SK-N-SH (cell line): ENCODE measurements around the gene DSG3. TPM values are rescaled to one million over a fixed set of nuclear protein-coding genes. Genes with fewer than 3 reads are reported as not detected.

Source experiments
- CTCF ChIA-PET: fragments of 300-600, 350-600 bp; formaldehyde crosslinking; extraction: SDS; loops from one replicate; lab custom pipeline; 2021; lab: Yijun Ruan, JAX
- POLR2A ChIA-PET: fragments of 350-600 bp; sonication (Branson Sonifier 250); formaldehyde crosslinking; extraction: SDS; loops from one replicate; lab custom pipeline; 2020; ENCODE audit warnings: antibody characterized with exemption, inconsistent platforms; lab: Yijun Ruan, JAX
- DNase-seq: peaks from one replicate; pipeline ENCODE4 v3.0.0; 2012
- H2AFZ ChIP-seq: fragments of 200-600 bp; sonication (generic); 2 replicates; pipeline ENCODE4 v1.8.1; 2016; ENCODE audit warnings: antibody characterized with exemption, mild to moderate bottlenecking, low read depth
- H3F3A ChIP-seq: fragments of 200-600 bp; sonication (generic); replicated peaks from 2 replicates; pipeline ENCODE3; 2016; ENCODE audit warnings: antibody characterized with exemption, mild to moderate bottlenecking; ENCODE audit not compliant: insufficient read depth
- H3K27ac ChIP-seq, 2 experiments: fragments of 200-500 bp in 1 of 2; fragments of 200-600 bp in 1 of 2; sonication (Bioruptor generic) in 1 of 2; sonication (generic), shearing (Covaris generic) in 1 of 2; 2 replicates each; pipeline versions ENCODE4 v1.5.1 to v1.6.1; 2014 to 2016; ENCODE audit warnings: low read depth in 2 of 2, inconsistent platforms in 1 of 2, low read length in 1 of 2, mild to moderate bottlenecking in 1 of 2, mixed read lengths in 1 of 2
- H3K27me3 ChIP-seq: fragments of 200-600 bp; sonication (generic), shearing (Covaris generic); 2 replicates; pipeline ENCODE4 v1.6.1; 2016; ENCODE audit warnings: mixed run types; ENCODE audit not compliant: insufficient read depth
- H3K36me3 ChIP-seq, 2 experiments: fragments of 200-500 bp in 1 of 2; fragments of 200-600 bp in 1 of 2; sonication (Bioruptor generic) in 1 of 2; sonication (generic) in 1 of 2; replicated peaks in 1 of 2; 2 replicates each; pipeline versions ENCODE3 to v1.5.1; 2014 to 2016; ENCODE audit warnings: low read length in 1 of 2, mild to moderate bottlenecking in 1 of 2; ENCODE audit not compliant: insufficient read depth in 2 of 2, control insufficient read depth in 1 of 2
- H3K4me1 ChIP-seq, 2 experiments: fragments of 200-500 bp in 1 of 2; fragments of 200-600 bp in 1 of 2; sonication (Bioruptor generic) in 1 of 2; sonication (generic), shearing (Covaris generic) in 1 of 2; 2 replicates each; pipeline versions ENCODE4 v1.5.1 to v1.6.1; 2014 to 2016; ENCODE audit warnings: low read depth in 1 of 2, low read length in 1 of 2, mixed run types in 1 of 2; ENCODE audit not compliant: insufficient read depth in 2 of 2, control insufficient read depth in 1 of 2
- H3K4me2 ChIP-seq: fragments of 200-600 bp; sonication (generic), shearing (Covaris generic); 2 replicates; pipeline ENCODE4 v1.6.1; 2017; ENCODE audit warnings: mixed run types
- H3K4me3 ChIP-seq, 2 experiments: fragments of 200-500 bp in 1 of 2; fragments of 200-600 bp in 1 of 2; sonication (Bioruptor generic) in 1 of 2; sonication (generic), shearing (Covaris generic) in 1 of 2; 2 replicates each; pipeline versions ENCODE4 v1.5.1 to v1.8.1; 2014 to 2016; ENCODE audit warnings: low read depth in 2 of 2, inconsistent platforms in 1 of 2, low read length in 1 of 2, mild to moderate bottlenecking in 1 of 2, mixed read lengths in 1 of 2, moderate library complexity in 1 of 2
- H3K79me2 ChIP-seq: fragments of 200-600 bp; sonication (generic); 2 replicates; pipeline ENCODE4 v1.8.1; 2017; ENCODE audit warnings: mild to moderate bottlenecking; ENCODE audit not compliant: insufficient read depth
- H3K9ac ChIP-seq: fragments of 200-600 bp; sonication (generic); 2 replicates; pipeline ENCODE4 v1.6.1; 2017; ENCODE audit warnings: mixed run types
- H3K9me2 ChIP-seq: fragments of 200-600 bp; sonication (generic); 2 replicates; pipeline ENCODE4 v1.6.1; 2017; ENCODE audit warnings: mixed run types
- H3K9me3 ChIP-seq: fragments of 200-600 bp; sonication (generic); 2 replicates; pipeline ENCODE4 v1.6.1; 2017; ENCODE audit warnings: mixed run types, mild to moderate bottlenecking, moderate library complexity
- H4K20me1 ChIP-seq: fragments of 200-600 bp; sonication (generic); 2 replicates; pipeline ENCODE4 v1.6.1; 2017; ENCODE audit warnings: mild to moderate bottlenecking, mixed run types; ENCODE audit not compliant: insufficient read depth
- CHD2 ChIP-seq: fragments of 150-350 bp; IDR thresholded peaks from 2 replicates; pipeline ENCODE4 v1.6.1; 2018; ENCODE audit warnings: low read length; ENCODE audit not compliant: partially characterized antibody
- EP300 ChIP-seq, 2 experiments: IDR thresholded peaks; 2 replicates each; pipeline versions ENCODE4 v1.4.0 to v1.6.1; 2012; ENCODE audit warnings: borderline replicate concordance in 1 of 2, low read depth in 1 of 2, low read length in 1 of 2
- FOSL2 ChIP-seq: IDR thresholded peaks from 2 replicates; pipeline ENCODE4 v1.4.0; 2012; ENCODE audit warnings: low read depth, mild to moderate bottlenecking, moderate library complexity, borderline replicate concordance
- GATA2 ChIP-seq: sonication (generic); formaldehyde crosslinking; IDR thresholded peaks from 2 replicates; pipeline ENCODE4 v1.5.0; 2020; ENCODE audit warnings: mild to moderate bottlenecking, missing genetic modification reagents
- JUND ChIP-seq: IDR thresholded peaks from 2 replicates; pipeline ENCODE4 v1.4.0; 2012
- MAX ChIP-seq: IDR thresholded peaks from 2 replicates; pipeline ENCODE4 v1.4.0; 2012; ENCODE audit warnings: low read depth
- NFIC ChIP-seq: IDR thresholded peaks from 2 replicates; pipeline ENCODE4 v1.4.0; 2012; ENCODE audit warnings: borderline replicate concordance
- NRF1 ChIP-seq: IDR thresholded peaks from 2 replicates; pipeline ENCODE4 v1.6.1; 2012; ENCODE audit warnings: low read depth, mild to moderate bottlenecking, low read length
- POLR2AphosphoS5 ChIP-seq: IDR thresholded peaks from 2 replicates; pipeline ENCODE4 v1.6.1; 2012; ENCODE audit warnings: low read depth, low read length
- RAD21 ChIP-seq: IDR thresholded peaks from 2 replicates; pipeline ENCODE4 v1.6.1; 2012; ENCODE audit warnings: mild to moderate bottlenecking, low read length
- RCOR1 ChIP-seq: fragments of 150-350 bp; IDR thresholded peaks from 2 replicates; pipeline ENCODE4 v1.6.1; 2017; ENCODE audit warnings: antibody characterized with exemption, low read length
- SMC3 ChIP-seq: IDR thresholded peaks from 2 replicates; pipeline ENCODE4 v1.6.1; 2012; ENCODE audit warnings: low read depth, low read length, improper control_type of control experiment
- TAF1 ChIP-seq: IDR thresholded peaks from 2 replicates; pipeline ENCODE4 v1.6.1; 2012; ENCODE audit warnings: low read depth, mild to moderate bottlenecking, low read length, moderate library complexity, borderline replicate concordance
- ZBTB33 ChIP-seq: IDR thresholded peaks from 2 replicates; pipeline ENCODE4 v1.4.0; 2012; ENCODE audit warnings: low read depth, borderline replicate concordance
- whole genome bisulfite sequencing: methylation state at CpG from one replicate; pipeline ENCODE4 v1.1.6; 2017; ENCODE audit warnings: low lambda C conversion rate; 5-methylcytosine and 5-hydroxymethylcytosine counted together
- polyA plus RNA-seq, 3 experiments: library from polyadenylated mRNA; depleted of rRNA; stranded (reverse); fragments of >200 nt; gene quantifications; 2 replicates each; pipeline ENCODE4 v1.2.3, GENCODE V29; 2012
- TF ChIP-seq, protein P1 (sequence below): IDR thresholded peaks from 2 replicates; pipeline ENCODE4 v1.4.0; 2012; ENCODE audit warnings: low read depth, borderline replicate concordance

DSG3 gene
- polyA plus RNA-seq, 1 of the 3 experiments (the other 2 are of a cell fraction): 0.02 TPM

DNA sequence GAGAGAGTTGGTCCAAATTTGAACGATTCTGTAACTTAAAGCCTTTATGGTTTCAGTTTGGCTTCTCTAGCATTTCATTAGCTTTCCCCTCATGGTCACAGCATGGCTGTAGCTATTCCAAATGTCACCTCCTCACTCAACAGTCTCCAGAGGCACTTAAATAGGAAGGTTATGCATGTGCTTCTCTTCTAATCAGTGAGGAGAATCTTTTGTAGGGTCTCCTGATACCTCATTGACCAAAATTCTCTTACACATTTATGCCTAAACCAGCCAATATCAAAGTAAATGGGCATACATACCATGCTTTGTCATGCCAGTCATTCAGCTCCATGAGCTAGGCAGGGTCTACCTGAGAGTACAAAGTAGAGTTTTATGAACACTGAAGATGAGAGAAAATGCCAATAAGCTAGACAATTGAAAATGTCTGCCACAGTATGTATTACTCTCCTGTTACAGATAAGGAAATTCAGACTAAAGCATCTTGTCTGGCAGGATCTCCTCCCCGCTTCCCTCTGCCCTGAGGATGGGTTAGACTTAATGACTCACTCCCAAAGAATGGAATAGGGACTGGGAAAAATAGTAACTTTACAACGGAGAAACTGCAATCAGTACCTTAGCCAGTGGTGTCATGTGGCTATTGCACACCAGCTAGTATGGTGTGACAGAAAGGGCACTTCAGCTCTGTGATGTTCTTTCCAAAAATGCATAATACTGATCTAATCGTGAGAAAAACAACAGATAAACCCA, 65.8 kb downstream of the DSG3 start:
- 3% methylated on average over 4 of the region's 4 CpGs for WGBS
- ChIA-PET CTCF (interaction anchor here (1.2 kb wide), 1 partner anchor 11 kb away, joined by 3 read pairs; no protein-coding TSS in a partner anchor), POLR2A (no interaction called here)
- Histone ChIP-seq H3K4me2 (no peak overlapping the region; the same call in 1 of the 2 replicates), H3K27ac (no peak overlapping the region), H2AFZ (no peak overlapping the region; the same call in 1 of the 2 replicates), H4K20me1 (no peaks in the 10 kb centered on the region), H3K4me1 (peaks cover 0 to 7% of the 10 kb centered on the region in 2 experiments; a peak in 1 of 4 replicates), H3K9me3 (no peaks in the 10 kb centered on the region), H3K4me3 (no peak overlapping the region; a peak in 1 of 4 replicates), H3K27me3 (peaks cover 27% of the 10 kb centered on the region; the same call in 1 of the 2 replicates), H3K79me2 (no peaks in the 10 kb centered on the region), H3K9ac (no peak overlapping the region), H3K36me3 (no peaks in the 10 kb centered on the region), H3K9me2 (no peaks in the 10 kb centered on the region), H3F3A (no peaks in the 10 kb centered on the region)
- DNase-seq: no peak
- TF ChIP-seq EP300 (IDR thresholded peaks at IDR 0.05; ENCODE audit: borderline replicate concordance in 1 of 2, low read depth in 1 of 2, low read length in 1 of 2) (no peak), MAX (no peak), CHD2 (no peak), POLR2AphosphoS5 (no peak), FOSL2 (peak; percentile 16; the same call in 1 of the 2 replicates), JUND (peak; percentile 34; the same call in 1 of the 2 replicates), NRF1 (no peak), GATA2 (no peak)

- Histone ChIP-seq H3K27me3 (peaks cover 23% of the 10 kb centered on the region; the same call in 1 of the 2 replicates), H3K9me2 (no peaks in the 10 kb centered on the region), H3K9ac (no peak overlapping the region), H3K4me3 (no peak overlapping the region), H2AFZ (no peak overlapping the region), H3K27ac (no peak overlapping the region), H4K20me1 (no peaks in the 10 kb centered on the region), H3F3A (no peaks in the 10 kb centered on the region), H3K4me2 (no peak overlapping the region), H3K4me1 (peaks cover 0 to 7% of the 10 kb centered on the region in 2 experiments; a peak in 1 of 4 replicates), H3K9me3 (no peaks in the 10 kb centered on the region), H3K36me3 (no peaks in the 10 kb centered on the region), H3K79me2 (no peaks in the 10 kb centered on the region)
- 13% methylated on average over 3 of the region's 3 CpGs for WGBS
- ChIA-PET POLR2A (no interaction called here), CTCF (no interaction called here)
- no peak for DNase-seq
- TF ChIP-seq GATA2 (no peak), SMC3 (no peak), FOSL2 (no peak), NRF1 (no peak), RCOR1 (no peak), TAF1 (no peak), RAD21 (no peak), JUND (no peak), NFIC (no peak), ZBTB33 (no peak)
- TF ChIP-seq, protein P1, sequence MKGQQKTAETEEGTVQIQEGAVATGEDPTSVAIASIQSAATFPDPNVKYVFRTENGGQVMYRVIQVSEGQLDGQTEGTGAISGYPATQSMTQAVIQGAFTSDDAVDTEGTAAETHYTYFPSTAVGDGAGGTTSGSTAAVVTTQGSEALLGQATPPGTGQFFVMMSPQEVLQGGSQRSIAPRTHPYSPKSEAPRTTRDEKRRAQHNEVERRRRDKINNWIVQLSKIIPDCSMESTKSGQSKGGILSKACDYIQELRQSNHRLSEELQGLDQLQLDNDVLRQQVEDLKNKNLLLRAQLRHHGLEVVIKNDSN: no peak
Observed at GRCh38 chr18:31516437-31516836, 68.9 kb downstream of the DSG3 start.
